OCI-LY1 (cell line): ENCODE results near the gene CTSK.

ENCODE experiments used
- H2AFZ ChIP-seq: fragments of 200-600 bp; sonication (generic), shearing (Covaris generic); 2 replicates; pipeline ENCODE4 v1.6.0; 2014; ENCODE audit warnings: antibody characterized with exemption, mild to moderate bottlenecking, low read length
- H3F3A ChIP-seq: fragments of 200-600 bp; sonication (generic), shearing (Covaris generic); 2 replicates; pipeline ENCODE4 v1.6.0; 2014; ENCODE audit warnings: mild to moderate bottlenecking, antibody characterized with exemption, low read length, moderate library complexity; ENCODE audit not compliant: insufficient read depth
- H3K27ac ChIP-seq: fragments of 200-600 bp; sonication (generic); 2 replicates; pipeline ENCODE4 v1.5.1; 2014; ENCODE audit warnings: low read length, mixed run types, mild to moderate bottlenecking, low read depth; ENCODE audit not compliant: poor library complexity, severe bottlenecking
- H3K27me3 ChIP-seq: fragments of 200-600 bp; sonication (generic); 2 replicates; pipeline ENCODE4 v1.6.0; 2014; ENCODE audit warnings: antibody characterized with exemption, mild to moderate bottlenecking, low read length, moderate library complexity; ENCODE audit not compliant: insufficient read depth
- H3K36me3 ChIP-seq: fragments of 200-600 bp; sonication (generic); 2 replicates; pipeline ENCODE4 v1.6.1; 2014; ENCODE audit warnings: mild to moderate bottlenecking, antibody characterized with exemption, low read length, moderate library complexity, mixed read lengths; ENCODE audit not compliant: insufficient read depth
- H3K4me1 ChIP-seq: fragments of 200-600 bp; sonication (generic); 2 replicates; pipeline ENCODE4 v1.5.1; 2014; ENCODE audit warnings: mild to moderate bottlenecking, low read length, moderate library complexity; ENCODE audit not compliant: insufficient read depth, severe bottlenecking
- H3K4me2 ChIP-seq: fragments of 200-600 bp; sonication (generic), shearing (Covaris generic); 2 replicates; pipeline ENCODE4 v1.6.1; 2014; ENCODE audit warnings: low read length
- H3K4me3 ChIP-seq: fragments of 200-600 bp; sonication (generic); 2 replicates; pipeline ENCODE4 v1.5.1; 2014; ENCODE audit warnings: low read length, low read depth, mild to moderate bottlenecking, mixed read lengths; ENCODE audit not compliant: poor library complexity, severe bottlenecking
- H3K79me2 ChIP-seq: fragments of 200-600 bp; shearing (Covaris generic); 2 replicates; pipeline ENCODE4 v1.6.1; 2016; ENCODE audit warnings: mixed run types, low read length, mixed read lengths; ENCODE audit not compliant: insufficient read depth
- H3K9ac ChIP-seq: fragments of 200-600 bp; sonication (generic), shearing (Covaris generic); 2 replicates; pipeline ENCODE4 v1.6.1; 2014; ENCODE audit warnings: mild to moderate bottlenecking, low read length, mixed read lengths
- H3K9me2 ChIP-seq: fragments of 200-600 bp; sonication (generic), shearing (Covaris generic); 2 replicates; pipeline ENCODE4 v1.6.1; 2014; ENCODE audit warnings: low read depth, mild to moderate bottlenecking, low read length, mixed read lengths
- H3K9me3 ChIP-seq: fragments of 200-600 bp; shearing (Covaris generic); 2 replicates; pipeline ENCODE4 v1.6.1; 2014; ENCODE audit warnings: low read length, mixed read lengths
- H4K20me1 ChIP-seq: fragments of 200-600 bp; sonication (generic), shearing (Covaris generic); 2 replicates; pipeline ENCODE4 v1.6.0; 2016; ENCODE audit warnings: mild to moderate bottlenecking, low read length; ENCODE audit not compliant: insufficient read depth
- CTCF ChIP-seq: fragments of 200-600 bp; sonication (generic), shearing (Covaris generic); IDR thresholded peaks from 2 replicates; pipeline ENCODE4 v1.5.1; 2017; ENCODE audit warnings: mild to moderate bottlenecking, antibody characterized with exemption, low read length, moderate library complexity, mixed read lengths
- EZH2 ChIP-seq: fragments of 200-600 bp; sonication (generic), shearing (Covaris generic); IDR thresholded peaks from 2 replicates; pipeline ENCODE4 v1.8.0; 2017; ENCODE audit warnings: borderline replicate concordance, mixed run types, mild to moderate bottlenecking, antibody characterized with exemption, low read length, moderate library complexity, mixed read lengths

Gene CTSK

GRCh38 chr1:150810958-150811659 lies 3.0 kb upstream of the CTSK start:
- Histone ChIP-seq H3K36me3 (peaks cover 47% of the 10 kb centered on the region; the same call in 1 of the 2 replicates), H3K4me2 (no peak overlapping the region), H3K9me2 (no peaks in the 10 kb centered on the region), H3K27ac (no peak overlapping the region), H3K4me3 (no peak overlapping the region), H3K27me3 (no peaks in the 10 kb centered on the region), H2AFZ (no peak overlapping the region), H3K4me1 (peaks cover 6% of the 10 kb centered on the region), H3K9ac (no peak overlapping the region), H3F3A (no peaks in the 10 kb centered on the region), H4K20me1 (no peaks in the 10 kb centered on the region), H3K9me3 (no peaks in the 10 kb centered on the region), H3K79me2 (no peaks in the 10 kb centered on the region)
- no peak for TF ChIP-seq CTCF
- TF ChIP-seq EZH2: no peak

- Histone ChIP-seq H3K9ac (no peak overlapping the region), H3K4me3 (no peak overlapping the region), H3K9me3 (no peaks in the 10 kb centered on the region), H2AFZ (no peak overlapping the region), H3K4me1 (peaks cover 6% of the 10 kb centered on the region), H3K36me3 (peaks cover 42% of the 10 kb centered on the region; the same call in 1 of the 2 replicates), H3K27ac (no peak overlapping the region), H3F3A (no peaks in the 10 kb centered on the region), H3K4me2 (no peak overlapping the region), H4K20me1 (no peaks in the 10 kb centered on the region), H3K79me2 (no peaks in the 10 kb centered on the region), H3K27me3 (no peaks in the 10 kb centered on the region), H3K9me2 (no peaks in the 10 kb centered on the region)
- TF ChIP-seq CTCF (no peak), EZH2 (no peak)
These were observed 1.6 kb upstream of the CTSK start for GRCh38 chr1:150809651-150810050.

GRCh38 chr1:150808846-150809245 lies 786 bp upstream of the CTSK start:
- TF ChIP-seq CTCF (no peak), EZH2 (no peak)
- H3K4me1 ChIP-seq: peaks cover 6% of the 10 kb centered on the region
- H3K9me3 ChIP-seq: no peaks in the 10 kb centered on the region
- no peak overlapping the region for H3K9ac ChIP-seq
- H3K27ac ChIP-seq: no peak overlapping the region
- no peak overlapping the region for H3K4me2 ChIP-seq
- no peaks in the 10 kb centered on the region for H3K9me2 ChIP-seq
- no peak overlapping the region for H3K4me3 ChIP-seq
- peaks cover 34% of the 10 kb centered on the region; the same call in 1 of the 2 replicates for H3K36me3 ChIP-seq
- no peaks in the 10 kb centered on the region for H3K27me3 ChIP-seq
- H2AFZ ChIP-seq: no peak overlapping the region
- no peaks in the 10 kb centered on the region for H3F3A ChIP-seq
- H4K20me1 ChIP-seq: no peaks in the 10 kb centered on the region
- no peaks in the 10 kb centered on the region for H3K79me2 ChIP-seq
